ENCODE data around the gene MDGA2. TPM values are rescaled to one million over a fixed set of nuclear protein-coding genes. Genes with fewer than 3 reads are reported as not detected.
"Not testable (repeated sequence)": the region's sequence is repeated elsewhere in the genome, so short reads cannot be mapped to it uniquely, and the experiment has no call there.

Gene MDGA2
- total and polyA plus RNA-seq, 2 of the 4 experiments (the other 2 are of a cell fraction): 0.02 TPM; not detected in 1

GRCh38 chr14:47246367-47246766 lies 429.0 kb downstream of the MDGA2 start:
- H3K79me1 ChIP-seq (ENCODE audit: low read depth in 1 of 2, low read length in 2 of 2): no peaks in the 10 kb centered on the region
- no peaks in the 10 kb centered on the region for H4K20me1 ChIP-seq (ENCODE audit: insufficient read depth, low read length)
- no peak overlapping the region for H2BK5ac ChIP-seq (ENCODE audit: low read depth, low read length, poor library complexity, severe bottlenecking)
- H2AK9ac ChIP-seq (replicated peaks; ENCODE audit: low read depth, low read length, poor library complexity): no peak overlapping the region
- ATAC-seq (ENCODE audit: low read depth) (no peak), DNase-seq (no peak)
- no peak overlapping the region for H3K4ac ChIP-seq (ENCODE audit: low read depth, low read length)
- H2AFZ ChIP-seq (replicated peaks; ENCODE audit: low read length, poor library complexity): no peak overlapping the region
- H3K27ac ChIP-seq (ENCODE audit: insufficient read depth, low read length): no peak overlapping the region
- no CpG with 5 or more reads among the region's 1 CpG for WGBS, 2 experiments (ENCODE audit: extremely low coverage in 2 of 2, insufficient read length in 1 of 2)
- H3K9ac ChIP-seq (ENCODE audit: low read depth, low read length): no peak overlapping the region
- H3K4me3 ChIP-seq (ENCODE audit: insufficient read depth, low read depth, low read length): no peak overlapping the region
- H2AK5ac ChIP-seq (ENCODE audit: low read depth, low read length): no peak overlapping the region
- no peak overlapping the region for H2BK20ac ChIP-seq (ENCODE audit: low read depth, low read length)
- no TSS peak for BruUV-seq (replicated peaks)
- ChIA-PET POLR2A (ENCODE audit: unreplicated experiment) (no interaction called here), CTCF (no interaction called here)
- no peak overlapping the region for H4K8ac ChIP-seq (ENCODE audit: low read depth in 2 of 2, low read length in 2 of 2)
- H4K91ac ChIP-seq (ENCODE audit: insufficient read depth, low read depth, low read length): no peak overlapping the region
- H2BK120ac ChIP-seq (ENCODE audit: low read depth, low read length): no peak overlapping the region
- TF ChIP-seq CHD1 (IDR thresholded peaks at IDR 0.05; ENCODE audit: low read depth, low read length) (no peak), NFE2L2 (IDR thresholded peaks at IDR 0.05; ENCODE audit: low read depth, low read length) (no peak), MAFK (IDR thresholded peaks at IDR 0.05; ENCODE audit: low read depth, low read length) (no peak)
- H3K36me3 ChIP-seq (ENCODE audit: control insufficient read depth, insufficient read depth, low read length): no peaks in the 10 kb centered on the region
- H3K27me3 ChIP-seq (ENCODE audit: control insufficient read depth, insufficient read depth, low read length): no peaks in the 10 kb centered on the region
- dilution Hi-C loops (cut with HindIII; ENCODE audit: low sequenced_read_pairs, unreplicated experiment): no loop called here
- no peak overlapping the region for H3K18ac ChIP-seq (ENCODE audit: low read depth, low read length)
- no peaks in the 10 kb centered on the region for H3K9me1 ChIP-seq (ENCODE audit: insufficient read depth, low read length)
- H3K14ac ChIP-seq (replicated peaks; ENCODE audit: low read depth, low read length): no peak overlapping the region
- no peak overlapping the region for H3K56ac ChIP-seq (ENCODE audit: extremely low read depth, insufficient read depth, low read length)
- H3K9me3 ChIP-seq (ENCODE audit: control insufficient read depth, insufficient read depth, low read length): peaks cover 5% of the 10 kb centered on the region; the same call in 1 of the 2 replicates
- H2BK15ac ChIP-seq (ENCODE audit: low read depth, low read length): no peak overlapping the region
- in situ Hi-C loops (cut with MboI; ENCODE audit: low sequenced_read_pairs): no loop called here
- H4K5ac ChIP-seq (ENCODE audit: low read depth, low read length): no peak overlapping the region
- H3K4me2 ChIP-seq (ENCODE audit: low read depth, low read length): no peak overlapping the region
- H3K4me1 ChIP-seq (ENCODE audit: control insufficient read depth, insufficient read depth, low read length): no peaks in the 10 kb centered on the region
- H3K23ac ChIP-seq (ENCODE audit: low read depth, low read length): no peak overlapping the region
- intact Hi-C loops (cut with micrococcal nuclease): no loop called here

DNA sequence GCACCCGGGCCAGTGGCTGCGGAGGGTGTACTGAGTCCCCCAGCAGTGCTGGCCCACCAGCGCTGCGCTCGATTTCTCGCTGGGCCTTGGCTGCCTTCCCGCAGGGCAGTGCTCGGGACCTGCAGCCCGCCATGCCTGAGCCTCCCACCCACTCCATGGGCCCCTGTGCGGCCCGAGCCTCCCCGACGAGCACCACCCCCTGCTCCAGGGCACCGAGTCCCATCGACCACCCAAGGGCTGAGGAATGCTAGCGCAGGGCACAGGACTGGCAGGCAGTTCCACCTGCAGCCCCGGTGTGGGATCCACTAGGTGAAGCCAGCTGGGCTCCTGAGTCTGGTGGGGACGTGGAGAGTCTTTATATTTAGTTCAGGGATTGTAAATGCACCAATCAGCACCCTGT lies 432.8 kb downstream of the MDGA2 start:
- H3K36me3 ChIP-seq (ENCODE audit: control insufficient read depth, insufficient read depth, low read length); H2AK5ac ChIP-seq (ENCODE audit: low read depth, low read length); H3K18ac ChIP-seq (ENCODE audit: low read depth, low read length); H3K9me1 ChIP-seq (ENCODE audit: insufficient read depth, low read length); H3K23ac ChIP-seq (ENCODE audit: low read depth, low read length); H3K4ac ChIP-seq (ENCODE audit: low read depth, low read length); H2AK9ac ChIP-seq (replicated peaks; ENCODE audit: low read depth, low read length, poor library complexity); H4K91ac ChIP-seq (ENCODE audit: insufficient read depth, low read depth, low read length); H4K20me1 ChIP-seq (ENCODE audit: insufficient read depth, low read length); H3K9ac ChIP-seq (ENCODE audit: low read depth, low read length); H3K27ac ChIP-seq (ENCODE audit: insufficient read depth, low read length); ATAC-seq (ENCODE audit: low read depth); H2BK5ac ChIP-seq (ENCODE audit: low read depth, low read length, poor library complexity, severe bottlenecking); H3K4me2 ChIP-seq (ENCODE audit: low read depth, low read length); H2BK20ac ChIP-seq (ENCODE audit: low read depth, low read length); BruUV-seq (replicated peaks); H3K56ac ChIP-seq (ENCODE audit: extremely low read depth, insufficient read depth, low read length); H3K4me1 ChIP-seq (ENCODE audit: control insufficient read depth, insufficient read depth, low read length); H3K27me3 ChIP-seq (ENCODE audit: control insufficient read depth, insufficient read depth, low read length); H3K14ac ChIP-seq (replicated peaks; ENCODE audit: low read depth, low read length); H4K8ac ChIP-seq (ENCODE audit: low read depth in 2 of 2, low read length in 2 of 2); POLR2A ChIA-PET (ENCODE audit: unreplicated experiment); H3K4me3 ChIP-seq (ENCODE audit: insufficient read depth, low read depth, low read length); CTCF ChIA-PET; DNase-seq; H3K79me1 ChIP-seq (ENCODE audit: low read depth in 1 of 2, low read length in 2 of 2); dilution Hi-C loops (cut with HindIII; ENCODE audit: low sequenced_read_pairs, unreplicated experiment); H2BK120ac ChIP-seq (ENCODE audit: low read depth, low read length); in situ Hi-C loops (cut with MboI; ENCODE audit: low sequenced_read_pairs); H2BK15ac ChIP-seq (ENCODE audit: low read depth, low read length); H2AFZ ChIP-seq (replicated peaks; ENCODE audit: low read length, poor library complexity); H4K5ac ChIP-seq (ENCODE audit: low read depth, low read length); intact Hi-C loops (cut with micrococcal nuclease); H3K9me3 ChIP-seq (ENCODE audit: control insufficient read depth, insufficient read depth, low read length): not testable (repeated sequence)
- no CpG with 5 or more reads among the region's 18 CpGs for WGBS, 2 experiments (ENCODE audit: extremely low coverage in 2 of 2, insufficient read length in 1 of 2)

Data from IMR-90 (cell line).